GM04504 (cell line): ENCODE data around the gene FLOT1.

Source experiments
- DNase-seq: peaks from one replicate; pipeline ENCODE4 v3.0.0-alpha.2; 2012; ENCODE audit warnings: low read depth

FLOT1 gene

GRCh38 chr6:30679765-30680535 is 62.5 kb downstream of the FLOT1 start:
- no peak for DNase-seq

- DNase-seq: no peak
Measured at GRCh38 chr6:30678964-30679726, 63.3 kb downstream of the FLOT1 start.
